Neural cell (in vitro differentiated cells): ENCODE data around the gene WFDC10B. TPM values are rescaled to one million over a fixed set of nuclear protein-coding genes. Genes with fewer than 3 reads are reported as not detected.

Source experiments
- H2AFZ ChIP-seq: fragments of 200-600, 300-800 bp; sonication (generic), shearing (Covaris generic); 2 replicates; pipeline ENCODE4 v1.6.0; 2014; ENCODE audit warnings: low read depth, mild to moderate bottlenecking, antibody characterized with exemption, low read length, moderate library complexity
- H3F3A ChIP-seq: fragments of 200-600 bp; shearing (Covaris generic); 2 replicates; pipeline ENCODE4 v1.6.1; 2016; ENCODE audit warnings: mild to moderate bottlenecking, moderate library complexity, mixed read lengths, antibody characterized with exemption, low read length; ENCODE audit not compliant: insufficient read depth, poor library complexity, severe bottlenecking
- H3K27ac ChIP-seq: fragments of 200-600, 300-800 bp; sonication (generic), shearing (Covaris generic); 2 replicates; pipeline ENCODE4 v1.5.1; 2014; ENCODE audit warnings: mild to moderate bottlenecking, low read length, moderate library complexity
- H3K27me3 ChIP-seq: fragments of 300-800, 200-600 bp; sonication (generic), shearing (Covaris generic); 2 replicates; pipeline ENCODE4 v1.6.0; 2014; ENCODE audit warnings: mild to moderate bottlenecking, low read depth, low read length, moderate library complexity; ENCODE audit not compliant: insufficient read depth
- H3K36me3 ChIP-seq: fragments of 300-800, 200-600 bp; sonication (generic), shearing (Covaris generic); 2 replicates; pipeline ENCODE4 v1.5.1; 2014; ENCODE audit warnings: mild to moderate bottlenecking, antibody characterized with exemption, low read length, moderate library complexity; ENCODE audit not compliant: insufficient read depth
- H3K4me2 ChIP-seq: fragments of 300-800, 200-600 bp; sonication (generic), shearing (Covaris generic); 2 replicates; pipeline ENCODE4 v1.6.0; 2014; ENCODE audit warnings: mild to moderate bottlenecking, low read length
- H3K4me3 ChIP-seq: fragments of 300-800, 200-600 bp; sonication (generic), shearing (Covaris generic); 2 replicates; pipeline ENCODE4 v1.5.1; 2014; ENCODE audit warnings: mild to moderate bottlenecking, low read length, moderate library complexity
- H3K79me2 ChIP-seq: fragments of 200-600 bp; shearing (Covaris generic); replicated peaks from 2 replicates; pipeline ENCODE4 v1.6.0; 2014; ENCODE audit warnings: mild to moderate bottlenecking, low read length, moderate library complexity; ENCODE audit not compliant: insufficient read depth
- H3K9ac ChIP-seq: fragments of 300-800, 200-600 bp; sonication (generic), shearing (Covaris generic); 2 replicates; pipeline ENCODE4 v1.6.1; 2016; ENCODE audit warnings: mild to moderate bottlenecking, low read length, mixed read lengths
- H3K9me2 ChIP-seq: fragments of 200-600 bp; shearing (Covaris generic); 2 replicates; pipeline ENCODE4 v1.6.1; 2016; ENCODE audit warnings: mild to moderate bottlenecking, low read length, mixed read lengths; ENCODE audit not compliant: insufficient read depth
- H3K9me3 ChIP-seq: fragments of 200-600, 300-800 bp; sonication (generic), shearing (Covaris generic); 2 replicates; pipeline ENCODE4 v1.6.1; 2016; ENCODE audit warnings: mild to moderate bottlenecking, mixed run types, low read length, moderate library complexity, mixed read lengths
- H4K20me1 ChIP-seq: fragments of 200-600 bp; shearing (Covaris generic); 2 replicates; pipeline ENCODE4 v1.6.1; 2016; ENCODE audit warnings: mild to moderate bottlenecking, mixed run types; ENCODE audit not compliant: insufficient read depth
- CTCF ChIP-seq: fragments of 450-650 bp; IDR thresholded peaks from 2 replicates; pipeline ENCODE4 v1.5.1; 2014; ENCODE audit warnings: antibody characterized with exemption, mild to moderate bottlenecking, moderate library complexity; ENCODE audit not compliant: poor library complexity, severe bottlenecking
- EP300 ChIP-seq: fragments of 450-650 bp; conservative IDR thresholded peaks from 2 replicates; pipeline ENCODE4 v1.6.1; 2014; ENCODE audit warnings: antibody characterized with exemption, mild to moderate bottlenecking, moderate library complexity; ENCODE audit not compliant: poor library complexity, severe bottlenecking
- EZH2 ChIP-seq: fragments of 200-600, 300-800 bp; shearing (Covaris generic), sonication (generic); IDR thresholded peaks from 2 replicates; pipeline ENCODE4 v1.6.1; 2014; ENCODE audit warnings: antibody characterized with exemption, low read length, borderline replicate concordance, mild to moderate bottlenecking; ENCODE audit not compliant: insufficient read depth, poor library complexity, severe bottlenecking
- MXI1 ChIP-seq: fragments of 450-650 bp; conservative IDR thresholded peaks from 2 replicates; pipeline ENCODE4 v1.6.1; 2014; ENCODE audit warnings: antibody characterized with exemption, mild to moderate bottlenecking; ENCODE audit not compliant: poor library complexity, severe bottlenecking
- POLR2AphosphoS5 ChIP-seq: IDR thresholded peaks from 2 replicates; pipeline ENCODE4 v1.6.1; 2012
- RAD21 ChIP-seq: fragments of 450-650 bp; conservative IDR thresholded peaks from 2 replicates; pipeline ENCODE4 v1.6.1; 2014; ENCODE audit warnings: antibody characterized with exemption, mild to moderate bottlenecking, moderate library complexity
- REST ChIP-seq: IDR thresholded peaks from 2 replicates; pipeline ENCODE4 v1.6.1; 2012; ENCODE audit warnings: borderline replicate concordance
- SMC3 ChIP-seq: fragments of 450-650 bp; conservative IDR thresholded peaks from 2 replicates; pipeline ENCODE4 v1.6.1; 2014; ENCODE audit warnings: antibody characterized with exemption, mild to moderate bottlenecking, moderate library complexity; ENCODE audit not compliant: poor library complexity
- TAF1 ChIP-seq: IDR thresholded peaks from 2 replicates; pipeline ENCODE4 v1.6.1; 2012; ENCODE audit warnings: low read depth
- polyA plus RNA-seq: library from polyadenylated mRNA; depleted of rRNA; stranded (reverse); fragments of >200 nt; gene quantifications from 2 replicates; pipeline ENCODE4 v1.2.3, GENCODE V29; 2014
- small RNA-seq, 3 experiments: library from RNA; depleted of rRNA; stranded (forward); fragments of <200 nt; gene quantifications; one replicate each; pipeline ENCODE3, GENCODE V24; 2012

Gene WFDC10B
- polyA plus RNA-seq, 1 donor from 2014 or later = not detected

- no peak overlapping the region for H2AFZ ChIP-seq
- no peak overlapping the region for H3K9ac ChIP-seq
- no peaks in the 10 kb centered on the region for H3K79me2 ChIP-seq
- H3K9me2 ChIP-seq = no peaks in the 10 kb centered on the region
- no peak overlapping the region for H3K27ac ChIP-seq
- H3K36me3 ChIP-seq = no peaks in the 10 kb centered on the region
- no peak overlapping the region for H3K4me3 ChIP-seq
- no peak for TF ChIP-seq TAF1
- TF ChIP-seq CTCF = no peak
- no peak for TF ChIP-seq MXI1
- no peak for TF ChIP-seq SMC3
- no peak for TF ChIP-seq EZH2
- no peak for TF ChIP-seq POLR2AphosphoS5
- no peak for TF ChIP-seq RAD21
- TF ChIP-seq EP300 = no peak
- TF ChIP-seq REST = no peak
- H3K4me2 ChIP-seq = no peak overlapping the region
- H3K9me3 ChIP-seq = no peaks in the 10 kb centered on the region
- no peaks in the 10 kb centered on the region for H3F3A ChIP-seq
- no peaks in the 10 kb centered on the region for H3K27me3 ChIP-seq
- H4K20me1 ChIP-seq = no peaks in the 10 kb centered on the region
Observed at GRCh38 chr20:45636513-45636912, 68.3 kb downstream of the WFDC10B start.

Small RNA genes within 50 kb of the gene (small RNA-seq; reads per million reads assigned to genes)
- 0.35 to 2.3 (median 0.49) reads per million in 3 experiments for gene MIR3617
- 0 reads per million in 3 experiments for gene SPINT5P

Other genes starting within 250 kb of the WFDC10B start
- not detected in 2 replicates for gene WFDC2, start 235.3 kb downstream of the WFDC10B start, polyA plus RNA-seq
- not detected in 2 replicates for gene SPINT3, start 189.4 kb downstream of the WFDC10B start, polyA plus RNA-seq
- not detected in 2 replicates for gene WFDC6, start 165.5 kb downstream of the WFDC10B start, polyA plus RNA-seq
- gene EPPIN, start 157.6 kb downstream of the WFDC10B start, polyA plus RNA-seq = not detected in 2 replicates
- not detected in 2 replicates for gene WFDC8, start 125.7 kb downstream of the WFDC10B start, polyA plus RNA-seq
- gene WFDC10A, start 75.3 kb downstream of the WFDC10B start, polyA plus RNA-seq = not detected in 2 replicates
- gene WFDC9, start 73.7 kb downstream of the WFDC10B start, polyA plus RNA-seq = not detected in 2 replicates
- not detected in 2 replicates for gene WFDC11, start 34.8 kb downstream of the WFDC10B start, polyA plus RNA-seq
- gene WFDC13, start 3.0 kb downstream of the WFDC10B start, polyA plus RNA-seq = not detected in 2 replicates
- not detected in 2 replicates for gene SPINT4, start 17.3 kb upstream of the WFDC10B start, polyA plus RNA-seq
- not detected in 2 replicates for gene WFDC3, start 86.9 kb upstream of the WFDC10B start, polyA plus RNA-seq
- 35.9 and 43.8 TPM in 2 replicates for gene DNTTIP1, start 86.9 kb upstream of the WFDC10B start, polyA plus RNA-seq
- gene UBE2C, start 107.6 kb upstream of the WFDC10B start, polyA plus RNA-seq = 2.5 and 4.9 TPM in 2 replicates
- 3.8 TPM in 1 of 2 replicates, not detected in the other for gene TNNC2, start 122.3 kb upstream of the WFDC10B start, polyA plus RNA-seq
- 7.2 and 14.8 TPM in 2 replicates for gene SNX21, start 128.8 kb upstream of the WFDC10B start, polyA plus RNA-seq
- 60.9 and 68.7 TPM in 2 replicates for gene ACOT8, start 152.4 kb upstream of the WFDC10B start, polyA plus RNA-seq
- gene ZSWIM3, start 152.6 kb upstream of the WFDC10B start, polyA plus RNA-seq = 12.3 and 14.3 TPM in 2 replicates
- gene ZSWIM1, start 176.2 kb upstream of the WFDC10B start, polyA plus RNA-seq = 3.3 and 5.5 TPM in 2 replicates
- gene SPATA25, start 182.6 kb upstream of the WFDC10B start, polyA plus RNA-seq = 1.2 and 5.1 TPM in 2 replicates
- 5.0 and 6.3 TPM in 2 replicates for gene NEURL2, start 186.2 kb upstream of the WFDC10B start, polyA plus RNA-seq
- 25.7 and 49.7 TPM in 2 replicates for gene CTSA, start 186.3 kb upstream of the WFDC10B start, polyA plus RNA-seq
- 5.3 and 7.0 TPM in 2 replicates for gene PLTP, start 207.1 kb upstream of the WFDC10B start, polyA plus RNA-seq
- gene PCIF1, start 229.7 kb upstream of the WFDC10B start, polyA plus RNA-seq = 21.5 and 28.3 TPM in 2 replicates